Ovary (tissue), 9 donors: ENCODE data around the gene TNRC6A. TPM values are rescaled to one million over a fixed set of nuclear protein-coding genes. Genes with fewer than 3 reads are reported as not detected.

Source experiments
- DNase-seq, 5 donors: peaks; one replicate each; pipeline ENCODE4 v3.0.0-alpha.2; 2019 to 2020
- H3K27ac ChIP-seq, 2 donors: fragments of 200-600 bp; one replicate each; pipeline versions ENCODE4 v1.5.1 to v1.8.0; 2019 to 2022
- H3K27me3 ChIP-seq: fragments of 200-600 bp; one replicate; pipeline ENCODE4 v1.8.0; 2022
- H3K36me3 ChIP-seq: fragments of 200-600 bp; sonication (generic); one replicate; pipeline ENCODE4 v1.5.1; 2019
- H3K4me1 ChIP-seq: one replicate; pipeline ENCODE4 v1.8.1; 2013; ENCODE audit warnings: mild to moderate bottlenecking, moderate library complexity; ENCODE audit not compliant: insufficient read depth
- H3K4me3 ChIP-seq: fragments of 200-600 bp; sonication (generic); one replicate; pipeline ENCODE4 v1.5.1; 2017
- H3K9me3 ChIP-seq, 2 donors: fragments of 200-600 bp in 1 of 2; sonication (generic) in 1 of 2; one replicate each; pipeline versions ENCODE4 v1.5.1 to v1.8.1; 2013 to 2019; ENCODE audit warnings: mild to moderate bottlenecking in 1 of 2, moderate library complexity in 1 of 2
- CTCF ChIP-seq, 3 donors: fragments of 450-650 bp in 2 of 3; fragments of 200-600 bp in 1 of 3; IDR thresholded peaks; one replicate each; pipeline versions ENCODE4 v1.5.1 to v1.8.0; 2016 to 2022; ENCODE audit warnings: antibody characterized with exemption in 3 of 3, mild to moderate bottlenecking in 1 of 3
- EP300 ChIP-seq: sonication (generic); formaldehyde crosslinking; IDR thresholded peaks from one replicate; pipeline ENCODE4 v1.6.1; 2017; ENCODE audit warnings: antibody characterized with exemption
- POLR2A ChIP-seq: fragments of 450-650 bp; IDR thresholded peaks from one replicate; pipeline ENCODE4 v1.6.1; 2017; ENCODE audit warnings: antibody characterized with exemption, mild to moderate bottlenecking, moderate library complexity
- WGBS, 3 donors: extraction: QIAGEN DNeasy Blood & Tissue Kit in 1 of 3; methylation state at CpG; one replicate each; pipeline versions ENCODE4 v1.1.5 to v1.1.7; 2013 to 2017; 5-methylcytosine and 5-hydroxymethylcytosine counted together
- intact Hi-C, 4 donors: fragments of 100-400 bp; cut with DNase I; formaldehyde crosslinking; loops; one replicate each; pipeline versions ENCODE4 v1.11.0 to v1.15.1; 2022 to 2023
- polyA plus RNA-seq, 2 donors: library from polyadenylated mRNA; stranded (reverse); fragments of 200-250 nt in 1 of 2; fragments of 350-450 nt in 1 of 2; fragmentation: Illumina TruSeq in 1 of 2; extraction: RNeasy Lipid Tissue Mini Kit (QIAGEN cat#74804) in 1 of 2; gene quantifications; one replicate each; pipeline ENCODE4 v1.2.3, GENCODE V29; 2013 to 2014
- total RNA-seq, 7 donors: library from RNA; depleted of rRNA in 2 of 7; stranded (reverse); fragments of >200 nt in 2 of 7; fragmentation: NEBNext Ultra II Directional in 3 of 7; extraction: Animal tissue kit (Norgen Biotek cat#: 25700) in 3 of 7; gene quantifications; one replicate each; pipeline versions ENCODE4 v1.1.0 to v1.2.4, GENCODE V29; 2016 to 2023
- donor health status: DM: no; HTN: no; CAD: no; lungs with moderate emphysema.
- donor health status: DM: no; HTN: no; CAD: no.
- donor health status: Bipolar disorder and iron deficiency.
- donor health status: DM: yes; HTN: yes; CAD: no.
- donor health status: DM: no; HTN: no; CAD: no.
- donor health status: DM: yes; HTN: yes; CAD: no.

The TNRC6A gene
- total and polyA plus RNA-seq, 9 donors = 22.1 to 80.7 (median 54.0) TPM

GRCh38 chr16:24683847-24684493 lies 45.5 kb upstream of the TNRC6A start:
- no peak overlapping the region for H3K27ac ChIP-seq
- no peaks in the 10 kb centered on the region for H3K36me3 ChIP-seq
- H3K4me3 ChIP-seq = no peak overlapping the region
- H3K4me1 ChIP-seq = peaks cover 4% of the 10 kb centered on the region
- WGBS, 3 donors = 78 to 94% (median 80%) methylated on average over 5 of the region's 5 CpGs
- H3K27me3 ChIP-seq = no peaks in the 10 kb centered on the region
- H3K9me3 ChIP-seq = no peaks in the 10 kb centered on the region
- DNase-seq = no peak
- intact Hi-C loops = no loop called here
- TF ChIP-seq CTCF (IDR thresholded peaks at IDR 0.05) (no peak), EP300 (no peak), POLR2A (no peak)

DNA sequence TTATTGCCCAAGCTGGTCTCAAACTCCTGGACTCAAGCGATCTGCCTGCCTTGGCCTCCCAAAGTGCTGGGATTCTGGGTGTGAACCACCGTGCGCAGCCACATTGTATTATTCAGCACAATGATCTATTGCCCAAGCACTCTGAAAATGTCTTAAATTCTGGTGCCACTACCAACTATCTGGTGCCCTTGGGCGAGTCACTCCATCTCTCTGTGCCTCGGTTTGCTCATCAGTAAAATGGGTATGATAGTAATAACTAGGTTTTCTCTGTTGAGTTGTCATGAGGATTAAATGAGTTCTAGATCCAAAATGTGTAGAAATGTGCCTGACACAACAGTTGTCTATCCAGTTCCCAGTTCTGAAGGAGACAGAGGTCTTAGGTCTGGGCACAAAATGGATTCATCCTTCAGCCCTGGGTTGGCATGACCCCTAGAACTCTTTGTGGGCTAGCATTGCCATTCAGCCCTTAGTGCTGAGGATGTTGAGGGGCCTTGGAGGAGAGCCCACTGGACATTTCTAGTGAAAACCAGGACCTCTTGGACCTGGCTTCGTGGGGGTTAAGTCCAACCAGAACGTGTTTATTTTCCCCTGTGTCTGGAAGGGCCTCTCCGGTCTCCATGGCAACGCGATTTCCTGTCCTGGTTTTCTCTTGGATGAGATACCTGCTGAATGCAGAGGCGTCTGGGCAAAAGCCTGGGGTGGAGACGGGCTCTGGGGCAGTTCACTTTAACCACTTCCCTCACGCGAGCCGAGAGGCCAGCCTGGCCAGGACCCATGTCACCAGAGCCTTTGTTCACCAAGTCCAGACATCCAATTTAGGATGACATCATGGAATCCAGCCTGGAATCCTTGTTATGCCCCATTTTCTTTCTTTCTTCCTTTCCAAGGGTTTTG lies 43.7 kb upstream of the TNRC6A start:
- H3K27ac ChIP-seq = no peak overlapping the region
- no peaks in the 10 kb centered on the region for H3K9me3 ChIP-seq
- no peaks in the 10 kb centered on the region for H3K27me3 ChIP-seq
- H3K36me3 ChIP-seq = no peaks in the 10 kb centered on the region
- TF ChIP-seq POLR2A = no peak
- TF ChIP-seq EP300 = no peak
- TF ChIP-seq CTCF (IDR thresholded peaks at IDR 0.05) = no peak
- 32 to 34% (median 32%) methylated on average over 14 to 15 of the region's 15 CpGs for whole genome bisulfite sequencing, 3 donors
- DNase-seq = peak; percentile 73 to 90 (median 83)
- no peak overlapping the region for H3K4me3 ChIP-seq
- H3K4me1 ChIP-seq = peaks cover 4% of the 10 kb centered on the region
- intact Hi-C loops = no loop called here

DNA sequence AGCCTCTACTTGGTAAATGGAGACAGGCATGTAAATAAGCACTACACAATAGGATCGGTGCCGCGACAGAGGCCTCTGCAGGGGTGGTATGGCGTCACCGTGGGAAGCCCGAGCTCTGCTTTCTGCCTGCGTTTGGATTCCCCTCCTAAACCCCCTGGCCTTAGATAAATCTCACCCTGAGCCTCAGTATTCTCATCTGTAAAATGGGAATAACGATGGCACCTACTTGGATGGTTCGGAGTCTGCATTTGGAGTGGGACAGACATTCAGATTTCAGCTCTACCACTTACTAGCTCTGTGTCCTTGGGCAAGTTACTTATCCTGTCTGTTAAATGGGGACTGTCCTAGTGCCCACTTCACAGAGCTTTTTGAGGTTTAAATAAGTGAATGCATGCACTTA lies 42.8 kb upstream of the TNRC6A start:
- TF ChIP-seq EP300 (no peak), POLR2A (no peak), CTCF (IDR thresholded peaks at IDR 0.05) (no peak)
- Histone ChIP-seq H3K4me1 (peaks cover 4% of the 10 kb centered on the region), H3K4me3 (no peak overlapping the region), H3K27ac (no peak overlapping the region), H3K27me3 (no peaks in the 10 kb centered on the region), H3K36me3 (no peaks in the 10 kb centered on the region), H3K9me3 (no peaks in the 10 kb centered on the region)
- intact Hi-C loops = no loop called here
- no peak for DNase-seq
- 67 to 71% (median 71%) methylated on average over 9 of the region's 9 CpGs for WGBS, 3 donors

- intact Hi-C loops = no loop called here
- TF ChIP-seq POLR2A (no peak), CTCF (IDR thresholded peaks at IDR 0.05) (no peak), EP300 (no peak)
- no peaks in the 10 kb centered on the region for H3K9me3 ChIP-seq
- H3K4me1 ChIP-seq = peaks cover 4% of the 10 kb centered on the region
- H3K4me3 ChIP-seq = no peak overlapping the region
- WGBS, 3 donors = 84 to 91% (median 90%) methylated on average over 2 of the region's 2 CpGs
- H3K36me3 ChIP-seq = no peaks in the 10 kb centered on the region
- H3K27ac ChIP-seq = no peak overlapping the region
- H3K27me3 ChIP-seq = no peaks in the 10 kb centered on the region
- no peak for DNase-seq
These were observed 41.1 kb upstream of the TNRC6A start for GRCh38 chr16:24688359-24688758.
